HG03064 (cell line): ENCODE results near the gene FCHSD2.
"Not testable (repeated sequence)": the region's sequence is repeated elsewhere in the genome, so short reads cannot be mapped to it uniquely, and the experiment has no call there.

Source experiments
- ATAC-seq: cut with Tn5 transposase; IDR thresholded peaks from one replicate; pipeline ENCODE4 v1.9.1; 2021; ENCODE audit warnings: low read depth; ENCODE audit not compliant: unreplicated experiment

FCHSD2 gene

GRCh38 chr11:73126804-73127480 lies 15.2 kb downstream of the FCHSD2 start:
- ATAC-seq: no peak

- no peak for ATAC-seq
Measured at GRCh38 chr11:73124800-73125199, 17.3 kb downstream of the FCHSD2 start.

DNA sequence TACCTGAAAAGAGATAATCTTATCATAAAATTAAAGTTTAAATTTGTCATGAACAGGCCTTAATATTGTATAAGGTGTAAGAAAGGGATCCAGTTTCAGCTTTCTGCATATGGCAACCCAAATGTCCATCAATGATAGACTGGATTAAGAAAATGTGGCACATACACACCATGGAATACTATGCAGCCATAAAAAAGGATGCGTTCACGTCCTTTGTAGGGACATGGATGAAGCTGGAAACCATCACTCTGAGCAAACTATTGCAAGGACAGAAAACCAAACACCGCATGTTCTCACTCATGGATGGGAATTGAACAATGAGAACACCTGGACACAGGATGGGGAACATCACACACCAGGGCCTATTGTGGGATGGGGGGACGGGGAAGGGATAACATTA lies 18.2 kb downstream of the FCHSD2 start:
- ATAC-seq: not testable (repeated sequence)

- no peak for ATAC-seq
Measured at GRCh38 chr11:73121692-73122091, 20.4 kb downstream of the FCHSD2 start.

- no peak for ATAC-seq
Measured at GRCh38 chr11:73117071-73117470, 25.0 kb downstream of the FCHSD2 start.

- ATAC-seq: no peak
Measured at GRCh38 chr11:73116636-73117035, 25.5 kb downstream of the FCHSD2 start.

DNA sequence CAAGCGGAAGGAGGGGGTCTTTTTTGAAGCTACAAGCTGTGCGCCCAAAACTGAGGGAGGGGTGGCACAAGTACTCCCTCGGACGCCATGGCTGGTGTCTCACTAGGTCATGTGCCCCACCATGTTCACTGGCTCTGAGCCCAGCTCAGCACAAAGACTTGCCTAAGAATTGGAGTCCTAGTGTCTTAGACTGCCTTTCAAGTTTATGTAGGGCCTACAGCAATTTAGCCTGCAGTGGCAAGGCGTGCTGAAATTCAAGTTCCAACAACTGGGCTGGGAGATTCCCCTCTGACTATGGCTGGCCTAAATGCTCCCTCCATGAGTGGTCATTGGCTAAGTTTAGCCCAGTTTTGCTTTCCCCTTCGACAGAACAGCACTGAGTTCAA lies 27.3 kb downstream of the FCHSD2 start:
- ATAC-seq: no peak

- no peak for ATAC-seq
Measured at GRCh38 chr11:73114110-73114834, 27.8 kb downstream of the FCHSD2 start.

DNA sequence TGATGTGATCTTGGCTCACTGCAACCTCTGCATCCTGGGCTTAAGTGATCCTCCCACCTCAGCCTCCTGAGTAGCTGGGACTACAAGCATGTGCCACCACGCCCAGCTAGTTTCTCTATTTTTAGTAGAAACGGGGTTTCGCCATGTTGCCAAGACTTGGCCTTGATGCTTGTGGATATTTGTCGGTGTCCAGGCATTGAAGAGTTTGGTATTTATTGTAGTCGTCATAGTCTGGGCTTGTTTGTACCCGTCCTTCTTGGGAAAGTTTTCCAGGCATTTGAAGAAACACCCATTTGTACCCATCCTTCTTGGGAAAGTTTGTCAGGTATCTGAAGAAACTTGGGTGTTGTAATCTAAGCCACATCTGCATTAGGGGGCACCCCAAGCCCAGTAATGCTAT lies 28.7 kb downstream of the FCHSD2 start:
- ATAC-seq: no peak

DNA sequence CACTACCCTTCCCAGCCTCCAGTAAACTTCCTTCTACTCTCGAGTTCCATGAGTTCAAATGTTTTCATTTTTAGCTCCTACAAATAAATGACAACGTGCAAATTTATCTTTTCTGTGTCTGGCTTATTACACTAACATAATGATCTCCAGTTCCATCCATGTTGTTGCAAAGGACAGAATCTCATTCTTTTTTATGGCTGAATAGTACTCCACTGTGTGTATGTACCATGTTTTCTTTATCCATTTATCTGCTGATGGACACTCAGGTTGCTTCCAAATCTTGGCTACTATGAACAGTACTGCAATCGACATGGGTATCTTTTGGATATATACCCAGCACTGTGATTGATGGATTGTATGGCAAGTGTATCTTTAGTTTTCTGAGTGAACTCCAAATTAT lies 34.5 kb downstream of the FCHSD2 start:
- no peak for ATAC-seq

DNA sequence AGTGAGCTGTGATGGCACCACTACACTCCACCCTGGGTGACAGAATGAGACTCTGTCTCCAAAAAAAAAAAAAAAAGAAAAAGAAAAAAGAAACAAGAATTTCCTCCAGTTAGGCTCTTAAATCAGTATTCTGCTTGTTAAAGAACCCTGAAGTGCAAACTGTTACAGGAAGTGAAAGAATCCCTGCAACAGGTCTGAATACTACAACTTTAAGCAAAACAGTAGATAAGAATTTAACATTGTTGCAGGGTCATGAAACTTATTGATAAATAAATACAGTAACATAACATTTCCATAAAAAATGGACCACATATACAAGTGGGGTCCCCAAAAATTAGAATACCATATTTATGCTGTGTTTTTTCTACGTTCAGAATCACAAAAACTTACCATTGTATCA lies 35.8 kb downstream of the FCHSD2 start:
- ATAC-seq: no peak

- ATAC-seq: no peak
Measured at GRCh38 chr11:73100578-73100977, 41.5 kb downstream of the FCHSD2 start.

DNA sequence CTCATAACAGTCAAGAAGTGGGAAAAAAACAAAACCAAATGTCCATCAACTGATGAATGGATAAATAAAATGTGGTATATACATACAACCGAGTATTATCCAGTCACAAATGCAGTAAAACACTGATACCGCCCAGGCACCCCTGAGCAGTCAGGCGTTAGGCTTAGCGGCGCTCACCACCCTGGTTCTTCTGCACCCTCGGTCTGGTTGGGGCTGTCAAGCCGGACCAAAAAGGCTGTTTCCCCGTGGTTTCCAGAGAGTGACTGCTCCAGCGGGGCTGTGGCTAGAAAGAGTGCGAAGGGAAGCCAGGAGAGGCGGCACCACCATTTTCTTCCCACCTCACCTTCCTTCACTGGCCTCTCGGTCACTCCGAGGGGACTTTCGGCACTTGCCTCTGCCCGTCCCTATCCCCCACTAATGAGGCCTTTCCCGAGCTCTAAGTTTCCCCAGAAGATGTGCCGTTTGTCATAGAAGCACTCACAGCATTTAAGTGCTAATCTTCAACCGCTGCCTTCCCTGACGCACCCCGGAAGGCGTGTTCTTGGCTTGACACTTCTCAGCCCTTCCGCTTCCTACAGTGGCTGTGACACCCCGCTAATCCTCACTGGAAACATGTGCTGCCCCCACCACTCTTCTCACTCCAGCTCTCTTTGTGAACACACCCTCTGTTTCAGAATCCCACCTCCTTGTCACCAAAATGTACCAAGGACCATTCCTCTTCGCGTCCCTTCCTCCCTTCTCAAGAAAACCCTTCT lies 42.4 kb downstream of the FCHSD2 start:
- no peak for ATAC-seq

DNA sequence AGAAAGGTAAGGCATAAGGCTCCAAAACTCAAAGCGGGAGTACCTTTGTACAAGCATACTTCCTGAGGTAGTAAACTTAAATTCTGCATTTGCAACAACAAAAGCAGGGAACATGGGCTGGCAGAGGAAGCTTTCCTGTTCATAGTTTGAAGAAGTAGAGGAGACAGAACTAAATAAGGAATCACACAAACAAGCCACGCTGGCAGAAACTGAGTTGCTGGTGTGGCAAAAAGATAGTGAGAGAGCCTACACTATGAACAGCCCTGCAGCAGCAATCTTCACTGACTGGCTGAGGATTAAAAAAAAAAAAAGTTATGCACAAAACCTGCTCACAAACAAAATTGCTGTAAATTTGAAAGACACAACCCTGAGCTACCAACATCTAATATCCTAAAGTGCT lies 46.5 kb downstream of the FCHSD2 start:
- ATAC-seq: no peak

DNA sequence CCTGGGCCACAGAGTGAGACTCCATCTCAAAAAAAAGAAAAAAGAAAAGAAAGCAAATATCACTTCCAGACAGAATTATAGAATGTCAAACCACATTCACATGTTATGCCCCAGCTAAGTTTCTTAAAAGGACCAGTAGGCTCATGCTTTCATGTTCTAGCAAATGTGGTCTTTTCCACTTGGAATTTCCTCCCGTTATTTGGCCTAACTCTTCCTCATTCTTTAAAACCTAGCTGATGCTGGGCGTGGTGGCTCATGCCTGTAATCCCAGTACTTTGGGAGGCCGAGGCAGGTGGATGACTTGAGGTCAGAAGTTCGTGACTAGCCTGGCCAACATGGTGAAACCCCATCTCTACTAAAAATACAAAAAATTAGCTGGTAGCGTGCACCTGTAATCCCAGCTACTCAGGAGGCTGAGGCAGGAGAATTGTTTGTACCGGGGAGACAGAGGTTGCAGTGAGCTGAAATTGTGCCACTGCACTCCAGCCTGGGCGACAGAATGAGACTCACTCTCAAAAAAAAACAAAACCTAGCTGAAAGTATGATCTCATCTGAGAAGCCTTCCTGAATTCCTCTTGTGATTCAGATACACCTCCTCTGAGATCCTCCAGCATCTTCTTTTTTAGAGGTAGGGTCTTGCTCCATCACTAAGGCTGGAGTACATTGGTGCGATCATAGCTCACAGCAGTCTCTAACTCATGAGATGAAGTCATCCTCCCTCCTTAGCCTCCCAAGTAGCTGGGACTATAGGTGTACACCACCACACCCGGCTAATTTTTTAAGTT lies 50.4 kb downstream of the FCHSD2 start:
- ATAC-seq: no peak

- no peak for ATAC-seq
Measured at GRCh38 chr11:73087730-73088129, 54.4 kb downstream of the FCHSD2 start.

- no peak for ATAC-seq
Measured at GRCh38 chr11:73085189-73085875, 56.8 kb downstream of the FCHSD2 start.

DNA sequence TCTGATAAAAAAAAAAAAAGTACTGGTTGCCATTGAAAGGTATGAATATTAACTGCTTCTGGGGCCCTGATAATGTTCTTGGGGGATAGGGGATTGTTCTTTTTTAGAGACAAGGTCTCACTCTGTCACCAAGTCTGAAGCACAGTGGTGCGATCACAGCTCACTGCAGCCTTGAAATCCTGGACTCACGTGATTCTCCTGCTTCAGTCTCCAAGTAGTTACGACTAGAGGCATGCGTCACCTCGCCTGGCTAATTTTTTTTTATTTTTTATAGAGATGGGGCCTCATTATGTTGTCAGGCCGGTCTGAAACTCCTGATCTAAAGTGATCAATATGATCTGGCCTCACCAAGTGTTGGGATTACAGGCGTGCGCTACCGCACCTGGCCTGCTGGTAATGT lies 63.5 kb downstream of the FCHSD2 start:
- no peak for ATAC-seq

DNA sequence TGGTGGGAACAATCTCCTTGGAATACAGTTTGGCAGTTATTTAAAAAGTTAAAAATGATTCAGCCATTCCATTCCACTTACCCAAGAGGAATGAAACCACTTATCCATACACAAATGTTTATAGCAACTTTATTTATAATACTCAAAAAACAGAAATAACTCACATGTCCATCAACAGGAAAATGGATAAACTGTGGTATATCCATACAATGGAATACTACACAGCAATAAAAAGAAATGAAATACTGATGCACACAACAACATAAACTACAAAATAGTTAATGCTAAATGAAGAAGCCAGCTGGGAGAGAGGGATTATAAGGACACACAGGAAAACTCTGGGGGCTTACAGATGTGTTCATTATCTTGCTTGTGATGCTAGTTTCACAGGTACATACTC lies 64.7 kb downstream of the FCHSD2 start:
- ATAC-seq: no peak

DNA sequence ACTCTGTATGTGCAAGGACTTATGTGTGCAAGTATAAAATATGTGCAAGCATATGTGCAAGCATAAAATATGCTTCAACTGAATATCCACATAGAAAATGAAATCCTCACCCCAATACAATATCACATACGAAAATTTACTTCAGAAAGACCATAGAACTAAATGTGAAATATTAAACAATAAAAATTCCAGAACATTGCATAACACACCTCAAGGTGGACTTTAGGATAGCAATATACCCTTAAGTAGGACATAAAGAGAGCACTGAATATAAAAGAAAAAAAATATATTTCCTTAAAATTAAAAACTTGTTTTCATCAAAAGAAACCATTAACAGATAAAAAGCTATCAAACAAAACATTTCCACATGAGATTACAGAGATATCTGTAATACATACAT lies 67.8 kb downstream of the FCHSD2 start:
- no peak for ATAC-seq
